Esophagus muscularis mucosa (tissue), 4 donors: ENCODE measurements around the gene STAMBP.
A peak's percentile ranks its signal among the peaks of the same experiment; 100 is the strongest.

Experiments
- EP300 ChIP-seq: sonication (generic); formaldehyde crosslinking; IDR thresholded peaks from one replicate; pipeline ENCODE4 v1.6.1; 2017; ENCODE audit warnings: antibody characterized with exemption
- POLR2A ChIP-seq: fragments of 450-650 bp; IDR thresholded peaks from one replicate; pipeline ENCODE4 v1.6.1; 2017; ENCODE audit warnings: antibody characterized with exemption, moderate library complexity, mild to moderate bottlenecking, low read depth
- POLR2AphosphoS5 ChIP-seq, 2 donors: sonication (generic); formaldehyde crosslinking; IDR thresholded peaks; one replicate each; pipeline ENCODE4 v1.6.1; 2017; ENCODE audit warnings: antibody characterized with exemption in 2 of 2
- TF ChIP-seq, protein P1 (sequence below), 3 experiments: fragments of 200-600 bp in 2 of 3; fragments of 450-650 bp in 1 of 3; sonication (generic) in 2 of 3; IDR thresholded peaks; one replicate each; pipeline ENCODE4 v1.5.1; 2017 to 2019; ENCODE audit warnings: antibody characterized with exemption in 3 of 3, mild to moderate bottlenecking in 2 of 3, moderate library complexity in 1 of 3

DNA sequence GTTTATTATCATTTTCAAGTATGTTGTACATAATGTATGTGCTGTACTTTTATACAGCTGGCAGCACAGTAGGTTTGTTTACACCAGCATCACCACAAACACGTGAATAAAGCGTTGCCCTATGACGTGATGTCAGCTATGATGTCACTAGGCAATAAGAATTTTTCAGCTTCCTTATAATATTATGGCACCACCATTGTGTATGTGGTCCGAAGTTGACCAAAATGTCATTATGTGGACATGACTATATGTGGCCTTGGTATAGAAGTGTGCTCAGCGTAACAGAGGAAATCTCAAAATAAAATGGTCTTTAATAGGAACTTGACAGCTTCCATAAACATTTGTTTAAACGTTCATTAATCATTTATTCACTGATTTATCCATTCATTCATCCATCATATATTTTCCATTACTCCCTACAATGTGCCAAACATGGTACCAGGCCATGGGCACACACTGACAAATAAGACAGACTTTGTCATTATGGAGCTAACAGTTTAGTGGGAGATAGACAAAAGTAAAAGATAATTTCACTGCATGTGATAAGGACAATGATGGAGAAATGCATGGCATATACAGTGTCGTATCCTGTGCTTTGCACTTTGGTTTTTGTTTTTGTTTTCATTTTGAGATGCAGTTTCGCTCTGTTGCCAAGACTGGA, 82.9 kb downstream of the STAMBP start:
- TF ChIP-seq POLR2AphosphoS5 (IDR thresholded peaks at IDR 0.05) (peak; percentile 55 to 90), EP300 (no peak), POLR2A (no peak)
- TF ChIP-seq, protein P1, sequence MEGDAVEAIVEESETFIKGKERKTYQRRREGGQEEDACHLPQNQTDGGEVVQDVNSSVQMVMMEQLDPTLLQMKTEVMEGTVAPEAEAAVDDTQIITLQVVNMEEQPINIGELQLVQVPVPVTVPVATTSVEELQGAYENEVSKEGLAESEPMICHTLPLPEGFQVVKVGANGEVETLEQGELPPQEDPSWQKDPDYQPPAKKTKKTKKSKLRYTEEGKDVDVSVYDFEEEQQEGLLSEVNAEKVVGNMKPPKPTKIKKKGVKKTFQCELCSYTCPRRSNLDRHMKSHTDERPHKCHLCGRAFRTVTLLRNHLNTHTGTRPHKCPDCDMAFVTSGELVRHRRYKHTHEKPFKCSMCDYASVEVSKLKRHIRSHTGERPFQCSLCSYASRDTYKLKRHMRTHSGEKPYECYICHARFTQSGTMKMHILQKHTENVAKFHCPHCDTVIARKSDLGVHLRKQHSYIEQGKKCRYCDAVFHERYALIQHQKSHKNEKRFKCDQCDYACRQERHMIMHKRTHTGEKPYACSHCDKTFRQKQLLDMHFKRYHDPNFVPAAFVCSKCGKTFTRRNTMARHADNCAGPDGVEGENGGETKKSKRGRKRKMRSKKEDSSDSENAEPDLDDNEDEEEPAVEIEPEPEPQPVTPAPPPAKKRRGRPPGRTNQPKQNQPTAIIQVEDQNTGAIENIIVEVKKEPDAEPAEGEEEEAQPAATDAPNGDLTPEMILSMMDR (IDR thresholded peaks at IDR 0.05): no peak
